K562 (cell line): Measurements from ENCODE around the gene CHMP2A. TPM values are rescaled to one million over a fixed set of nuclear protein-coding genes. Genes with fewer than 3 reads are reported as not detected.

ENCODE experiments used
- E2F8 ChIP-seq: fragments of 450-650 bp; IDR thresholded peaks from 2 replicates; pipeline ENCODE4 v1.7.1; 2018; ENCODE audit warnings: mild to moderate bottlenecking, low read depth; ENCODE audit not compliant: partially characterized antibody
- FOXA3 ChIP-seq, 2 experiments: fragments of 450-650 bp in 1 of 2; sonication (generic) in 1 of 2; formaldehyde crosslinking; IDR thresholded peaks in 1 of 2; conservative IDR thresholded peaks in 1 of 2; 2 replicates each; pipeline versions ENCODE4 v1.4.0 to v1.8.0; 2020 to 2022; ENCODE audit warnings: mild to moderate bottlenecking in 2 of 2, missing genetic modification reagents in 1 of 2
- NFIX ChIP-seq: fragments of 250-450 bp; sonication (Bioruptor Pico); IDR thresholded peaks from 2 replicates; pipeline ENCODE4 v1.4.0; 2020; ENCODE audit warnings: low read depth, mild to moderate bottlenecking, moderate library complexity
- RB1 ChIP-seq: fragments of 450-650 bp; IDR thresholded peaks from 2 replicates; pipeline ENCODE4 v1.6.1; 2017; ENCODE audit warnings: low read depth, mild to moderate bottlenecking
- YBX1 ChIP-seq: fragments of 450-650 bp; IDR thresholded peaks from 2 replicates; pipeline ENCODE4 v1.7.1; 2016; ENCODE audit warnings: mild to moderate bottlenecking
- ZBTB40 ChIP-seq, 2 experiments: fragments of 450-650 bp in 1 of 2; sonication (generic) in 1 of 2; formaldehyde crosslinking in 1 of 2; IDR thresholded peaks; 2 replicates each; pipeline versions ENCODE4 v1.7.1 to v1.9.0; 2016 to 2022; ENCODE audit warnings: inconsistent platforms in 1 of 2, mild to moderate bottlenecking in 1 of 2, missing genetic modification reagents in 1 of 2
- ZC3H4 ChIP-seq: sonication (generic); formaldehyde crosslinking; IDR thresholded peaks from 2 replicates; pipeline ENCODE4 v1.9.0; 2021; ENCODE audit warnings: missing genetic modification reagents, borderline replicate concordance
- ZNF134 ChIP-seq: fragments of 250-450 bp; sonication (Bioruptor Pico); conservative IDR thresholded peaks from 2 replicates; pipeline ENCODE4 v1.4.0; 2020
- ZNF146 ChIP-seq: IDR thresholded peaks from one replicate; pipeline ENCODE4 v1.6.1; 2018; ENCODE audit warnings: missing compliant biosample characterization; ENCODE audit not compliant: unreplicated experiment
- ZNF583 ChIP-seq: fragments of 250-450 bp; sonication (Bioruptor Pico); IDR thresholded peaks from 2 replicates; pipeline ENCODE4 v1.4.0; 2020
- polyA plus RNA-seq, 8 experiments: library from polyadenylated mRNA; depleted of rRNA in 4 of 8; stranded (reverse) in 5 of 8; unstranded in 3 of 8; fragments of >200 nt; fragmentation: Nextera tagmentation in 2 of 8; fragmentation: Illumina TruSeq in 1 of 8; extraction: Ambion mirVana in 2 of 8; extraction: Trizol in 1 of 8; gene quantifications; 2 replicates each; pipeline versions ENCODE4 v1.2.1 to v1.2.3, GENCODE V29; 2011 to 2014; ENCODE audit warnings: inconsistent platforms in 1 of 8, missing spikeins in 1 of 8
- total RNA-seq, 7 experiments: library from RNA; depleted of rRNA in 6 of 7; stranded (reverse); fragments of >200 nt in 6 of 7; fragmentation: Illumina TruSeq in 2 of 7; extraction: Trizol in 2 of 7; gene quantifications; 2 replicates each; pipeline versions ENCODE4 v1.2.1 to v1.2.3, GENCODE V29; 2011 to 2021; ENCODE audit warnings: low replicate concordance in 1 of 7
- TF ChIP-seq, protein P1 (sequence below): fragments of 450-650 bp; IDR thresholded peaks from 2 replicates; pipeline ENCODE4 v1.6.1; 2016; ENCODE audit warnings: missing biosample characterization, missing genetic modification characterization

Gene CHMP2A
- total and polyA plus RNA-seq, 9 of the 15 experiments (the other 6 are each of a cell fraction or from before 2014, with no cell fraction given) = 57.6 to 159 (median 87.2) TPM

- TF ChIP-seq FOXA3 (CRISPR knock-in tag; conservative IDR thresholded peaks at IDR 0.05 in 1 of 2, IDR thresholded peaks at IDR 0.05 in 1 of 2) (peak in 1 of 2 experiments; percentile 78; a peak in 2 of 4 replicates), ZNF134 (CRISPR knock-in tag) (0 out of 2 replicates have a peak, but pooled peaks have one; percentile 57), ZNF146 (CRISPR knock-in tag) (no peak), RB1 (peak; percentile 90), YBX1 (no peak), NFIX (no peak), E2F8 (peak; percentile 95), ZC3H4 (CRISPR knock-in tag) (no peak), ZBTB40 (IDR thresholded peaks at IDR 0.05) (peak; percentile 100), ZBTB40 (CRISPR knock-in tag; IDR thresholded peaks at IDR 0.05) (peak; percentile 56; the same call in 1 of the 2 replicates), ZNF583 (CRISPR knock-in tag) (peak; percentile 79; the same call in 1 of the 2 replicates)
- TF ChIP-seq, protein P1, sequence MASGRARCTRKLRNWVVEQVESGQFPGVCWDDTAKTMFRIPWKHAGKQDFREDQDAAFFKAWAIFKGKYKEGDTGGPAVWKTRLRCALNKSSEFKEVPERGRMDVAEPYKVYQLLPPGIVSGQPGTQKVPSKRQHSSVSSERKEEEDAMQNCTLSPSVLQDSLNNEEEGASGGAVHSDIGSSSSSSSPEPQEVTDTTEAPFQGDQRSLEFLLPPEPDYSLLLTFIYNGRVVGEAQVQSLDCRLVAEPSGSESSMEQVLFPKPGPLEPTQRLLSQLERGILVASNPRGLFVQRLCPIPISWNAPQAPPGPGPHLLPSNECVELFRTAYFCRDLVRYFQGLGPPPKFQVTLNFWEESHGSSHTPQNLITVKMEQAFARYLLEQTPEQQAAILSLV (tag) = 0 out of 2 replicates have a peak, but pooled peaks have one; percentile 3
Observed at GRCh38 chr19:58519355-58520256, 35.3 kb downstream of the CHMP2A start, which contains the start of gene ZBTB45 (continued).
